Gastrocnemius medialis (tissue), 4 donors: Measurements from ENCODE around the gene PPP2R5E. TPM values are rescaled to one million over a fixed set of nuclear protein-coding genes. Genes with fewer than 3 reads are reported as not detected.
A peak's percentile ranks its signal among the peaks of the same experiment; 100 is the strongest.

Source experiments
- ATAC-seq, 2 donors: fragments of 150-250 bp; one replicate each; pipeline ENCODE4 v1.9.1; 2016
- DNase-seq, 2 donors: peaks; one replicate each; pipeline ENCODE4 v3.0.0-alpha.2; 2019
- H3K27ac ChIP-seq, 4 donors: fragments of 200-600 bp; sonication (generic); 1 replicate in 1 of 4; 2 replicates in 3 of 4; pipeline ENCODE4 v1.5.1; 2016 to 2018; ENCODE audit warnings: mild to moderate bottlenecking in 2 of 4, moderate library complexity in 1 of 4
- H3K27me3 ChIP-seq, 3 donors: fragments of 200-600 bp; sonication (generic) in 2 of 3; 1 replicate in 1 of 3; 2 replicates in 2 of 3; pipeline versions ENCODE4 v1.5.1 to v1.6.0; 2016 to 2019; ENCODE audit warnings: mild to moderate bottlenecking in 1 of 3, moderate library complexity in 1 of 3
- H3K36me3 ChIP-seq, 2 donors: fragments of 200-600 bp; sonication (generic) in 1 of 2; one replicate each; pipeline ENCODE4 v1.5.1; 2017 to 2018
- H3K4me1 ChIP-seq, 2 donors: fragments of 200-600 bp; sonication (generic) in 1 of 2; one replicate each; pipeline ENCODE4 v1.5.1; 2016 to 2017; ENCODE audit warnings: mild to moderate bottlenecking in 2 of 2
- H3K4me3 ChIP-seq, 4 donors: fragments of 200-600 bp; sonication (generic) in 3 of 4; 1 replicate in 1 of 4; 2 replicates in 3 of 4; pipeline ENCODE4 v1.5.1; 2016 to 2019; ENCODE audit warnings: mild to moderate bottlenecking in 2 of 4
- H3K9me3 ChIP-seq, 3 donors: fragments of 200-600 bp; sonication (generic) in 2 of 3; 1 replicate in 1 of 3; 2 replicates in 2 of 3; pipeline ENCODE4 v1.5.1; 2016 to 2019
- POLR2A ChIP-seq, 2 donors: fragments of 450-650 bp; IDR thresholded peaks; one replicate each; pipeline ENCODE4 v1.6.1; 2017; ENCODE audit warnings: antibody characterized with exemption in 2 of 2, mild to moderate bottlenecking in 2 of 2, moderate library complexity in 2 of 2
- in situ Hi-C, 4 donors: fragments of 200-750 bp; cut with MboI; loops; one replicate each; pipeline versions ENCODE4 v1.15.0 to v1.8.0; 2017; ENCODE audit warnings: low sequenced_read_pairs in 4 of 4
- intact Hi-C: fragments of 100-400 bp; cut with DNase I; formaldehyde crosslinking; loops from one replicate; pipeline ENCODE4 v1.15.1; 2023; ENCODE audit warnings: low total_unique reads
- total RNA-seq, 4 donors: library from RNA; depleted of rRNA; stranded (reverse); fragments of >200 nt; gene quantifications; one replicate each; pipeline versions ENCODE4 v1.1.0 to v1.2.3, GENCODE V29; 2016
- TF ChIP-seq, protein P1 (sequence below), 5 experiments: fragments of 450-650 bp in 3 of 5; fragments of 200-600 bp in 2 of 5; sonication (generic) in 2 of 5; IDR thresholded peaks in 4 of 5; conservative IDR thresholded peaks in 1 of 5; 1 replicate in 4 of 5; 2 replicates in 1 of 5; pipeline ENCODE4 v1.5.1; 2016 to 2019; ENCODE audit warnings: antibody characterized with exemption in 5 of 5, mild to moderate bottlenecking in 3 of 5, moderate library complexity in 3 of 5

The PPP2R5E gene
- total RNA-seq, 4 donors from 2014 or later = 14.6 to 25.8 (median 22.3) TPM

DNA sequence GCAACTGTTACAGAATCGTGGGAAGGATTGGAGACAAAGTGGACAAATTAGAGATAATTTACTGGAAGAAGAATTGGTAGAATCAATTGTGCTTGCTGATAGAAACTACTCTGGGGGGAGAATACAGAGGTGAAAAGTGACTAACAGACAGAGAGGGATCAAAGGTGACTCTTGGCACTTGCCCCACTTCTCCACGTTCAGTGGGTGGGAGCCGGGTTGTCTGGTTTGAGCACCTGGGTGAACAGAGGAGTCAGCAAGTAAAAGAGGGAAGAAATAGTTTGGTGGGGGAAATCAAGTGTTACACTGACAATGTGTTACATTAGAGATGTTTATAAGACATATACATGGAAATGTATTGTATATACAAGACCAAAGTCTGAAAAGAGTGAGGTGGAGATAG is 69.1 kb downstream of the PPP2R5E start:
- no peak for DNase-seq
- intact Hi-C loops = loop anchor here (5.0 kb wide), 1 partner anchor 37 kb away; no protein-coding TSS in a partner anchor
- no peak overlapping the region for H3K27ac ChIP-seq
- no peak for TF ChIP-seq POLR2A (IDR thresholded peaks at IDR 0.05)
- TF ChIP-seq, protein P1, sequence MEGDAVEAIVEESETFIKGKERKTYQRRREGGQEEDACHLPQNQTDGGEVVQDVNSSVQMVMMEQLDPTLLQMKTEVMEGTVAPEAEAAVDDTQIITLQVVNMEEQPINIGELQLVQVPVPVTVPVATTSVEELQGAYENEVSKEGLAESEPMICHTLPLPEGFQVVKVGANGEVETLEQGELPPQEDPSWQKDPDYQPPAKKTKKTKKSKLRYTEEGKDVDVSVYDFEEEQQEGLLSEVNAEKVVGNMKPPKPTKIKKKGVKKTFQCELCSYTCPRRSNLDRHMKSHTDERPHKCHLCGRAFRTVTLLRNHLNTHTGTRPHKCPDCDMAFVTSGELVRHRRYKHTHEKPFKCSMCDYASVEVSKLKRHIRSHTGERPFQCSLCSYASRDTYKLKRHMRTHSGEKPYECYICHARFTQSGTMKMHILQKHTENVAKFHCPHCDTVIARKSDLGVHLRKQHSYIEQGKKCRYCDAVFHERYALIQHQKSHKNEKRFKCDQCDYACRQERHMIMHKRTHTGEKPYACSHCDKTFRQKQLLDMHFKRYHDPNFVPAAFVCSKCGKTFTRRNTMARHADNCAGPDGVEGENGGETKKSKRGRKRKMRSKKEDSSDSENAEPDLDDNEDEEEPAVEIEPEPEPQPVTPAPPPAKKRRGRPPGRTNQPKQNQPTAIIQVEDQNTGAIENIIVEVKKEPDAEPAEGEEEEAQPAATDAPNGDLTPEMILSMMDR (IDR thresholded peaks at IDR 0.05 in 4 of 5, conservative IDR thresholded peaks at IDR 0.05 in 1 of 5) = no peak
- H3K36me3 ChIP-seq = no peaks in the 10 kb centered on the region
- ATAC-seq = no peak
- peaks cover 45 to 53% of the 10 kb centered on the region in 2 donors for H3K4me1 ChIP-seq
- in situ Hi-C loops = no loop called here
- no peak overlapping the region for H3K4me3 ChIP-seq
- no peaks in the 10 kb centered on the region for H3K9me3 ChIP-seq
- no peaks in the 10 kb centered on the region for H3K27me3 ChIP-seq

GRCh38 chr14:63472986-63473788 is 70.0 kb downstream of the PPP2R5E start:
- Histone ChIP-seq H3K27me3 (no peaks in the 10 kb centered on the region), H3K4me3 (no peak overlapping the region), H3K36me3 (no peaks in the 10 kb centered on the region), H3K9me3 (no peaks in the 10 kb centered on the region), H3K27ac (no peak overlapping the region), H3K4me1 (peaks cover 48 to 50% of the 10 kb centered on the region in 2 donors)
- ATAC-seq (no peak), DNase-seq (no peak)
- TF ChIP-seq, protein P1 (IDR thresholded peaks at IDR 0.05 in 4 of 5, conservative IDR thresholded peaks at IDR 0.05 in 1 of 5) = no peak
- TF ChIP-seq POLR2A (IDR thresholded peaks at IDR 0.05) = no peak
- in situ Hi-C loops = no loop called here
- intact Hi-C loops = loop anchor here (5.0 kb wide), 1 partner anchor 36 kb away; no protein-coding TSS in a partner anchor

- ATAC-seq = peak; percentile 79 to 90
Measured at GRCh38 chr14:63470962-63471793, 72.0 kb downstream of the PPP2R5E start.

GRCh38 chr14:63468294-63468693 is 74.9 kb downstream of the PPP2R5E start:
- DNase-seq = no peak
- ATAC-seq = peak in 1 of 2 donors; percentile 16
- Histone ChIP-seq H3K27ac (no peak overlapping the region), H3K27me3 (no peaks in the 10 kb centered on the region), H3K4me1 (peaks cover 38 to 44% of the 10 kb centered on the region in 2 donors), H3K4me3 (no peak overlapping the region), H3K36me3 (no peaks in the 10 kb centered on the region), H3K9me3 (no peaks in the 10 kb centered on the region)
- in situ Hi-C loops = no loop called here
- intact Hi-C loops = no loop called here
- TF ChIP-seq, protein P1 (IDR thresholded peaks at IDR 0.05 in 4 of 5, conservative IDR thresholded peaks at IDR 0.05 in 1 of 5) = no peak
- no peak for TF ChIP-seq POLR2A (IDR thresholded peaks at IDR 0.05)

More at GRCh38 chr14:63470962-63471793, 72.0 kb downstream of the PPP2R5E start:
- Histone ChIP-seq H3K4me3 (no peak overlapping the region), H3K27ac (peak overlapping the region in 2 of 4 donors; percentile 4 to 41), H3K27me3 (no peaks in the 10 kb centered on the region), H3K36me3 (no peaks in the 10 kb centered on the region), H3K4me1 (peaks cover 43 to 55% of the 10 kb centered on the region in 2 donors), H3K9me3 (no peaks in the 10 kb centered on the region)
- in situ Hi-C loops = no loop called here
- intact Hi-C loops = loop anchor here (5.0 kb wide), 1 partner anchor 34 kb away; no protein-coding TSS in a partner anchor
- no peak for TF ChIP-seq POLR2A (IDR thresholded peaks at IDR 0.05)
- TF ChIP-seq, protein P1 (IDR thresholded peaks at IDR 0.05 in 4 of 5, conservative IDR thresholded peaks at IDR 0.05 in 1 of 5) = no peak
- DNase-seq = no peak
